Stimulated activated CD8-positive, alpha-beta memory T cell treated with anti-CD3 and anti-CD28 coated beads, Interleukin-12 subunit alpha, Interleukin-12 subunit beta, amount 100 ng/mL, for 1 hour (primary cell): ENCODE measurements around the gene CCDC86.

Experiments
- DNase-seq: peaks from one replicate; pipeline ENCODE4 v3.0.0-alpha.2; 2020; ENCODE audit warnings: low read depth

CCDC86 gene

DNA sequence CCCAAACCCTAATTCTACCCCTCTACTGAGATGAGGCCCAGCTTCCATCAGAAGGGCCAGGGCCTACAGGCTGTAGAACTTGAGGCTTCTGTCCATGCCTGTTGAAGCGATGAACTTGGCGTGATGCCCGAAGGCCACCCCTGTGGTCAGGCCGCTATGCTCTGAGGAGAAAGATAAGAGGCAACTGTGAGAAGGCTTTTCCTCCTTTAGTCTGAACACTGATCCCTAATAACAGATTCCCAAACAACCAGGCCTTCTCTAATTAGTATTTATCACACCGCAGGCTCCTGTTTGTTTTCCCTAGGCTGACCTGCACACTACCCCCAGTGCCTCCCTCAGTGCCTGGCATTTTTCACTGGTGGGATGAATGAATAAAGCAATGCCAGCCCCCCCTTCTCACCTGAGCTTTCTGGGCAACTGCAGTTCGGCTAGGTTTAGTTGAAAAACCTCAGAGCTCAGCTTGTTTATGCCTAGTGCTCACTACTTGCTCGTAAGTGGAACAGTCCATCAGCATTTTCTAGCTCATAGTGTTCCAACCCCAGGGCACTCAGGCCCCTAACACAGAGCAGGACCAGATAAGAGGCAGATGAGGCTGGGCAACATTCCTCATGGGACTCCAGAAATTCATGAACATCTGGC is 49.3 kb downstream of the CCDC86 start:
- no peak for DNase-seq

GRCh38 chr11:60895687-60896086 is 53.8 kb downstream of the CCDC86 start:
- no peak for DNase-seq

- DNase-seq: no peak
Measured at GRCh38 chr11:60897496-60897895, 55.6 kb downstream of the CCDC86 start.

GRCh38 chr11:60899046-60899936 is 57.4 kb downstream of the CCDC86 start:
- DNase-seq: no peak

DNA sequence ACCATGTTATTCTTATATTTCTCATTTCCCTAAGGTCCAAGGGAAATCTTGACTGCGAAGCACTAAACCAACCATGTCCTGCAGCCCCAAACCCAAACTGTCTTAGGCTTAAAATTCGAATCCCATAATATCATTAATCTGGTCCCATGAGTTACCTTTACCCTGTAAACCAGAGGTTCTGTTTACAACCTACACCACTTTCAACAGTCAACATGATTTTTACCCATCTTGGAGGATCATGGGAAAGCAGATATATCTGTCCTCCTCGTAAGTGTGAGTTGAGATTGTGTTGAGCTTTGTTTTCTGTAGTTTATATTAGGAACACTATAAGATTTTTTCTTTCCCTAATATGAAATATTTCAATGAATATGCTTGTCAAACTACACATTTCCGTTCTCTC is 58.1 kb downstream of the CCDC86 start:
- DNase-seq: no peak
